Fibroblast of the aortic adventitia (primary cell): ENCODE results near the gene SYMPK. TPM values are rescaled to one million over a fixed set of nuclear protein-coding genes. Genes with fewer than 3 reads are reported as not detected.

Experiments used
- DNase-seq: peaks from one replicate; pipeline ENCODE4 v3.0.0-alpha.2; 2010; ENCODE audit warnings: low read depth
- H3K4me3 ChIP-seq: 2 replicates; pipeline ENCODE4 v1.5.1; 2011; ENCODE audit warnings: low read depth, mild to moderate bottlenecking, control low read depth, low read length, moderate library complexity
- total RNA-seq: library from RNA; depleted of rRNA; stranded (reverse); fragments of >200 nt; gene quantifications from 2 replicates; pipeline ENCODE4 v1.2.3, GENCODE V29; 2012; ENCODE audit warnings: low replicate concordance
- TF ChIP-seq, protein P1 (sequence below): IDR thresholded peaks from 2 replicates; pipeline ENCODE4 v1.5.1; 2011; ENCODE audit warnings: mild to moderate bottlenecking, low read length, control low read depth, inconsistent platforms; ENCODE audit not compliant: insufficient read depth

Gene SYMPK
- total RNA-seq, 1 donor: 38.1 TPM

DNA sequence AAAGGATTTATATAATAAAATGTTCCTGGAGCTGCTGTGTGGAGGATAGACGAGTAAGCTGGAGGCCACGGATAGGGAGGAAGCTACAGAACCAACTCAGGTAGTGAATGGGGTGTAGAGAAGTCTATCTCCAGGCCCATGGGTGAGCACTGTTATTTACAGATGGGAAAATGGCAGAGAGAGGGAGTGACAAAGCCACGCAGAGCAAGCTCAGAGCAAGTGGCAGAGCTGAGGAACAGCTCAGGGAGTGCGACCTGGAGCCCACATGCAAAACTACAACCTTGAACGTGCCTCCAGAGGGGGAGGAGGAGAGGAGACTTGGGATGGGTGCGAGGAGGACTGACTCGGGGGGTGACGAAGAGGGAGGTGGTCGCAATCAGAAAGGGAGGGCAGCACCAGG is 34.4 kb downstream of the SYMPK start:
- TF ChIP-seq, protein P1, sequence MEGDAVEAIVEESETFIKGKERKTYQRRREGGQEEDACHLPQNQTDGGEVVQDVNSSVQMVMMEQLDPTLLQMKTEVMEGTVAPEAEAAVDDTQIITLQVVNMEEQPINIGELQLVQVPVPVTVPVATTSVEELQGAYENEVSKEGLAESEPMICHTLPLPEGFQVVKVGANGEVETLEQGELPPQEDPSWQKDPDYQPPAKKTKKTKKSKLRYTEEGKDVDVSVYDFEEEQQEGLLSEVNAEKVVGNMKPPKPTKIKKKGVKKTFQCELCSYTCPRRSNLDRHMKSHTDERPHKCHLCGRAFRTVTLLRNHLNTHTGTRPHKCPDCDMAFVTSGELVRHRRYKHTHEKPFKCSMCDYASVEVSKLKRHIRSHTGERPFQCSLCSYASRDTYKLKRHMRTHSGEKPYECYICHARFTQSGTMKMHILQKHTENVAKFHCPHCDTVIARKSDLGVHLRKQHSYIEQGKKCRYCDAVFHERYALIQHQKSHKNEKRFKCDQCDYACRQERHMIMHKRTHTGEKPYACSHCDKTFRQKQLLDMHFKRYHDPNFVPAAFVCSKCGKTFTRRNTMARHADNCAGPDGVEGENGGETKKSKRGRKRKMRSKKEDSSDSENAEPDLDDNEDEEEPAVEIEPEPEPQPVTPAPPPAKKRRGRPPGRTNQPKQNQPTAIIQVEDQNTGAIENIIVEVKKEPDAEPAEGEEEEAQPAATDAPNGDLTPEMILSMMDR: no peak
- no peak for DNase-seq
- H3K4me3 ChIP-seq: no peak overlapping the region

DNA sequence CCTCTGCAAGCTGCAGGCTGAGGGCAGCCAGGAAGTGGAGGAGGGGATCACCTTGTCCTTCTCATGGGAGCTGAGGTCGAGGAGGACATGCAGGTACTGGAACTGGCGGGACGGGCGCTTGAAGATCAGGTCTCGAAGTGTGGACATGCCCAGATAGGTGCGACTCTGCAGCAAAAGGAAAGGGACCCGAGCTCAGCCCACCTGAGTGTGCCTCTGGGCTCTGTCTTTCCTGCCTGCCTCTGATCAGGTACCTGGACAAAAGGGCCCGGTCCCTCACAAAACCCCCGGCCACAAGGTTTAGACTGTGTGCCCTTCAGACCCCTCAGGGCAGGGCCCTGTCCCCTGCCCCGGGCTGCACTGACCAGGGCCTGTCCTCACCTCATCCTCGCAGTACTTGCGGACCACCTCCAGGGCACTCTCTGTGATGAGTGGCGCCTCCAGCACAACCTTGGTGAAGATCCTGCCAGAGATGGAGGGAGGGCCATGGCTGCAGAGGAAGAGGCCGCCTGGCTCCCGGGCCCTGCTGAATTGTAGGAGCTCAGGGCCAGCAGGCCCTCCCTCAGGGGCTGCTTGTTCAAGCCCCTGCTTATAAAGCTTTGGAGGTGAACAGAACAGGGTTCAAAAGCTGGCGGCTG is 35.4 kb downstream of the SYMPK start:
- DNase-seq: no peak
- TF ChIP-seq, protein P1: no peak

DNA sequence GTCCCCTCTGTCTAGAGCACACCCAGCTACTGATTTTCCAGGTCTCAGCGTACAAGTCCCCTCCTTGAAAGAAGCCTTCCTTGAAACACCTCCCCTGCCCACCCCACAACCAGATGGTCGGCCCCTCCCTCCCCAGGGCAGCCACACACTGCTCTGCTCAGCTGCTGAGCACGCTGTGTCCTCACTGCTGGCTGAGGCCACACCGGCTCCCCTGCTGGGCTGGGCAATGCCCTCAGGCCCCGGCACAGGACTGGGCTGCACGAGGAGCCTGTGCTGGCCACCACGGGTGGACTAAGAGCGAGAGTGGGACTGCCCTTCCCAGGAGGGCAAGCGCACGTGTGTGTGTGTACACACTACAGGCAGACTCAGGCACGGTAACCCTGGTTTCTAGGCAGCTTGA is 36.0 kb downstream of the SYMPK start:
- TF ChIP-seq, protein P1: no peak
- no peak overlapping the region for H3K4me3 ChIP-seq
- DNase-seq: no peak

More for the DNA sequence above, 35.4 kb downstream of the SYMPK start:
- no peak overlapping the region for H3K4me3 ChIP-seq

- no peak overlapping the region for H3K4me3 ChIP-seq
- DNase-seq: no peak
- TF ChIP-seq, protein P1: no peak
Observed at GRCh38 chr19:45825917-45826893, 36.7 kb downstream of the SYMPK start.

DNA sequence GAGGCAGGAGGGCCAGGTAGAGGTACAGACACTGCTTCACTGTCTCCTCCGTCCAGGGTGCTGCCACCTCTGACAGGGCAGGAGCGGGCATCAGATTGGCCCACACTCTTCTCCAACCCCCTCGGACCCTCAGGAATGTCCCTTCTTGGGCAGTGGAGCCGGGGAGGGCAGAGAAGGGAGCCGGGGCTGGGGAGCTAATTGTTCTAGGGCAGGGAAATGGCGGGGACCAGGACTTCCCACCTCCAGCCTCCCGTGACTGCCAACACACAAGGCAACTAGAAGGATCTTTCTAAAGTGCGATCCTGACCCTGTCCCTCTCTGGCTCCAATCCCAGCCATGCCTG is 37.7 kb downstream of the SYMPK start:
- no peak overlapping the region for H3K4me3 ChIP-seq
- TF ChIP-seq, protein P1: no peak
- DNase-seq: no peak

GRCh38 chr19:45824531-45825262 is 38.2 kb downstream of the SYMPK start:
- DNase-seq: no peak
- no peak overlapping the region for H3K4me3 ChIP-seq
- TF ChIP-seq, protein P1: no peak
